HPDE6-E6E7 (cell line): ENCODE measurements around the gene GNAT1.
"Not testable (repeated sequence)": the region's sequence is repeated elsewhere in the genome, so short reads cannot be mapped to it uniquely, and the experiment has no call there.

ENCODE experiments used
- DNase-seq: peaks from one replicate; pipeline ENCODE4 v3.0.0; 2011; ENCODE audit warnings: missing footprints; ENCODE audit errors: extremely low spot score

GNAT1 gene

GRCh38 chr3:50241163-50241562, 49.8 kb downstream of the GNAT1 start:
- no peak for DNase-seq

DNA sequence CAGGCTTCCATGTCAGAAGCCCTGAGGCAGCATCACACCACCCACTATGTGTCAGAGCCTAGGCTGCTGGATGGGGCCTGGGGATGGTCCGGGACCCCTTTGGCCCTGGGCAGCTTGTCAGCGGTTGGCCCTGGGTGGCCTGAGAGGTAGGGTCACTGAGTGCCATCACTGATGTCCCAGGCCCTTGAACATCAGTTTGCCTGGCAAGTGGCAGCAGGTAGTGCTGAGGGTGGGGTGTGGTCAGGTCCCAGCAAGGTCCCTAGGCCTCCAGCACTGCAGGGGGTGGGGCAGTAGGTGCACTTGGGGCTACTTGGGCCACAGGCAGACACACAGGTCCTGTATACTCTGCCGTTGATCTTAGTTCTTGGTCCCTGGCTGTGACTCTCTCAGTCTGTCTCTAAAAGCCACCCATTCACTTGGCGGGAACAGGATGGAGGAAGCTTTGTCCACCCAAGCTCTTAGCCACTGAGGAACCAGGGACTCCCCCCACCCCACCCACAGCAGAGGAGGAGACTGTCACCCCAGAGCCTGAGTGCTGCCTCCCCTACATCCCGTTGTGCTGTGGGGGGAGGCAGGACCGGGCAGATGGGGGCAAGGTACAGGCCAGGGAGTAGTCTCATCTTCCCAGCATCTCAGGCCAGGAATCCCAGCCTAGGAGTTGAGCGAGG, 50.4 kb downstream of the GNAT1 start:
- no peak for DNase-seq

DNA sequence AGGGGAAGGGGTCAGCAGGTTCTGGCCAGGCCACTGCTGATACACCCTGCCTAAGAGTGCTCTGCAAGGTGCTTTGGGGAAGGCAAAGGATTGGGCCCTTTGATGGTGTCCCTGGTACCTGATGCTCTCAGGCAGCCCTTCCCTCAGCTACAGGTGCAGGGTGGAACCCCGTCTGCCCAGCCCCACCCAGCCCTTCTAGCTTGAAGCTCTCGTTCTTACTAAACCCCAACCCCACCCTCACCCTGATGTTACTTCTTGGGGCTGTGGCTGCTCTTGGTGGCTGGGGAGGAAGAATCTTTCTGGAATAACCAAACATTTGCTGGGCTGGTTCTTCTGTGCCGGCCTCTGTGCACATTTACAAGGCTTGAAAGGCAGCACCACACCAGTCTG, 51.0 kb downstream of the GNAT1 start:
- no peak for DNase-seq

DNA sequence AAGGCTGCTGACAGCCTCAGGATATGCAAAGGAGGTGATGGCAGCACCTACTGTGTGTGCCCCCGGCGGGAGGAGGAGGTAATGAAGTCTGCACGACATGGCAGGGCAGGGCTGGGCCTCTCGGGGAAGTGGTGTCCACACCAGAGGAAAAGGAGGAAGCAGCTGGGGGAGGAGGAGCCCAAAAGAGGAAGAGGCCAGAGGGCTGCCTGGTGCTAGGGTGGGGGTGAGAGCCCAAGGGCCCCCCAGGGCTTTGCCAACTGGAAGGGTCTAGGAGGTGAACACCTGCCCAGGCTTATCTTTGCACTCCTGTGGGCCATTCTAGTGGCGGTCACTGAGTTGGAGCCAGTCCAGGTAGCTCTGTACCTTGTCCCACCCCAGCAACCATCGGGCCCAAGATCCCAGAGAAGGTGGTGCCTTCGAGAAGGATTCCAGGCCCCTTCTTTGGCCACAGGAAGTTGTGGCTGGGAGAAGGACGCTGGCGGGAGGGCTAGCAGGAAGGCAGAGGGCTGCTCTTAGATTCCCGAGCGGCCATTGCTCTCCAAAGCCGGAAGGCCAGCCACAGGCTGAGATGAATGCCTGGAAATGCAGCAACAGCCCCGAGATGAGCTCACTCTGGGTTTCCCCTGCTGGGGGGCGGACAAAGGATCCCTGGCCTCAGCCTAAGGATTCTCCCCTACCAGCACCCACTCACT, 51.6 kb downstream of the GNAT1 start:
- DNase-seq, result no peak

GRCh38 chr3:50243543-50243895, 52.1 kb downstream of the GNAT1 start:
- no peak for DNase-seq

GRCh38 chr3:50244813-50245212, 53.4 kb downstream of the GNAT1 start:
- DNase-seq, result not testable (repeated sequence)

- DNase-seq, result no peak
Observed at GRCh38 chr3:50245251-50245745, 53.9 kb downstream of the GNAT1 start.

DNA sequence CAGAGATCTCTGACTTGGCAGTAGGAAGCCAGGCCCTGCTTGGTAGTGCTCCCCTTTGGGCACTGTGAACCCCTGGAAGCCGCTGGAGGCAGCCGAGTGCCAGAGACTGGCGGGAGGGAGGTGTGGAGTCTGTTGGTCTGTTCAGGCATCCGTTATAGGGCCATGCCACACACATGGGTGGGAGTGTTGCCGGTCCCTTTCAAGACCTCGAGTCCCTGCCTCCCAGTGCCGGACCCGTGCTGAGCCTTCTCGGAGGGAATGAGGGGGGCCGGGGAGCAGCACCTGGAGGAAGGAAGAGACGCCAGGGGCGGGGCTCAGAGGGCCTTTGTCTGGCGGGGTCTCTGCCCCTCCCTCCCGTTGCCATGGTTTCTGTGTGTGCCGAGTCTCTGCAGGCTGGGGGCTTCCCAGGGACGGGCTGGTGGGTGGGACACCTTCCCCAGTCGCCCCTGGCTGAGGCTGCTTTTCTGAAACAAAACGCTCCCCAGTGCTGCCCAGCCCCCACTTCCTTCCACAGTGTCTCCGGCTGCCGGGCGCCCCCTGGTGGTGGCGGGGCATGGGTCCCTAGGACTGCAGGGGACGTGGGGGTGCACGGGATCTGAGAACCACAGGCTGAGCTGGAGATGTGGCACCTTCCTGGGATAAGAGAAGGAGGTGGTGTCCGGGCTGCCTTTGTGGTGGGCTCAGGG, 54.6 kb downstream of the GNAT1 start:
- DNase-seq, result no peak

DNA sequence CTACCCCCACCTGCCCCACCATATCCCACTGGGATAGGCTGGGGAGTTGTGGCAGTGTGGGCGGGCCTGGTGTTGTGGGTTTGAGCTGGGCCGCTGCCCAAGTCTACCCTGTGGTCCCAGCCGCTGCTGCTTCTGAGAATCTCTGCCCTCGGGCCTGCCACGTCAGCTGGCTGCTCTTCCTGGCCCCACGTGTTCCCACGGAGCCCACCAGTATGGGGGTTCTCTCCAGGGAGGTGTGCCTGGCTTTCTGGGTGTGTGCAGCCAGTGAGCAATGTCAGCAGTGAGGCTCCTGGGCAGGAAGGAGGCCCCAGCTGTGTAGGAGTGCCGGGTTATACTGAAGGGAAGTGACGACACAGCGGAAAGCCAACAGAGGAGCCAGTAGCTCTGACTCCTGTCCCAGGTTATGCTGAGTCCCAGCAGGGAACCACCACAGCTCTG, 55.1 kb downstream of the GNAT1 start:
- DNase-seq, result no peak
